ENCODE data around the gene PFN1.
A peak's percentile ranks its signal among the peaks of the same experiment; 100 is the strongest.

PFN1 gene

DNA sequence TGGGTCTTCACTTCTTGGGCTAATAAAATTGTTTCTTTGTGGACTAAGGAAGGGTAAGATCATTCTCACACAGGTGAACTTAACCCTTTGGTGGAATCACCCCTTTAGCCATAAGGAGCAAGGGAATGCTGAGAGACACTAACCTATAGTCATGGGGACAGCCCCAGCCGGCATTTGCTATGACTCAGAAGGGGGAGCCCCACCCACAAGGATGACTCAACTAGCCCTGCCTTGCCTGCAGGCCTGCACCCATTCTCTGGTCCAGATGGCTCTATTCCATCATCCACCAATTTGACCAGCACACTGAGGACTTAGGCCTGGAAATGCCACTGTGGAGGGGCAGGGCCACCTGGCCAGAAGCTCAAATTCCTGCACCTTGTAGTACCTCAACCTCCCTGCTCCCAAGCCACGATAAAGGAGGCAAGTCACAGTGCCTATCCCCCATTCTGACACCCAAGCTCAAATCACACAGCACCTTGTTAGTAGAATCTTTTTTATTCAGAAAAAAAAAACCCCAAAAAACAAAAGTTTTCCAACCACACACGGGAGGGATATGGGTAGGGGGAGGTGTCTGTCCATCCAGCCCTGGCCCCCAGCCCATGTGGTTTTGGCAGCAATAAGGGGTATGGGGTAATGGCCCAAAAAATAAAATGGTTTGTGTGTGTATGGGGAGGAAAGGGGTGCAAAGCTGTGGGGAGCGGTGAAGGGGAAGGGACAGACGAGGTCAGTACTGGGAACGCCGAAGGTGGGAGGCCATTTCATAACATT is 3.0 kb downstream of the PFN1 start:
- peaks cover 81% of the 10 kb centered on the region for H3F3A ChIP-seq (ENCODE audit: insufficient read depth, low read length)
- no peaks in the 10 kb centered on the region for H3K36me3 ChIP-seq (replicated peaks; ENCODE audit: insufficient read depth, low read length)
- H3K9ac ChIP-seq (ENCODE audit: low read length), result no peak overlapping the region; the same call in 1 of the 2 replicates
- H4K20me1 ChIP-seq (ENCODE audit: insufficient read depth, low read length), result peaks cover 28% of the 10 kb centered on the region
- peak overlapping the region; percentile 55; the same call in 1 of the 2 replicates for H3K27ac ChIP-seq (ENCODE audit: low read length)
- H3K9me3 ChIP-seq (replicated peaks; ENCODE audit: insufficient read depth, low read length), result no peaks in the 10 kb centered on the region
- H3K79me2 ChIP-seq (ENCODE audit: low read length), result peaks cover 83% of the 10 kb centered on the region
- H3K9me2 ChIP-seq (replicated peaks; ENCODE audit: insufficient read depth, low read length), result no peaks in the 10 kb centered on the region
- H2AFZ ChIP-seq (ENCODE audit: low read length), result no peak overlapping the region
- H3K27me3 ChIP-seq (replicated peaks; ENCODE audit: insufficient read depth, low read length), result no peaks in the 10 kb centered on the region
- peak; percentile 61 for DNase-seq
- TF ChIP-seq CTCF (IDR thresholded peaks at IDR 0.05; ENCODE audit: low read length), result no peak
- no peak for TF ChIP-seq EZH2 (optimal IDR thresholded peaks at IDR 0.05; ENCODE audit: low read depth, low read length)
- TF ChIP-seq EZH2phosphoT487 (IDR thresholded peaks at IDR 0.05; ENCODE audit: low read length), result no peak
- no peak overlapping the region for H3K4me3 ChIP-seq (ENCODE audit: low read length)
- peak overlapping the region; percentile 95 for H3K4me2 ChIP-seq (ENCODE audit: low read depth, low read length)
- H3K4me1 ChIP-seq (ENCODE audit: low read length), result peaks cover 35% of the 10 kb centered on the region

- H3F3A ChIP-seq (ENCODE audit: insufficient read depth, low read length), result peaks cover 80% of the 10 kb centered on the region
- H4K20me1 ChIP-seq (ENCODE audit: insufficient read depth, low read length), result peaks cover 28% of the 10 kb centered on the region
- H3K27me3 ChIP-seq (replicated peaks; ENCODE audit: insufficient read depth, low read length), result no peaks in the 10 kb centered on the region
- H3K36me3 ChIP-seq (replicated peaks; ENCODE audit: insufficient read depth, low read length), result no peaks in the 10 kb centered on the region
- no peaks in the 10 kb centered on the region for H3K9me3 ChIP-seq (replicated peaks; ENCODE audit: insufficient read depth, low read length)
- peaks cover 35% of the 10 kb centered on the region for H3K4me1 ChIP-seq (ENCODE audit: low read length)
- H3K79me2 ChIP-seq (ENCODE audit: low read length), result peaks cover 81% of the 10 kb centered on the region
- H2AFZ ChIP-seq (ENCODE audit: low read length), result no peak overlapping the region
- no peak overlapping the region for H3K4me3 ChIP-seq (ENCODE audit: low read length)
- peak overlapping the region; percentile 95; the same call in 1 of the 2 replicates for H3K4me2 ChIP-seq (ENCODE audit: low read depth, low read length)
- H3K27ac ChIP-seq (ENCODE audit: low read length), result peak overlapping the region; percentile 55; the same call in 1 of the 2 replicates
- H3K9me2 ChIP-seq (replicated peaks; ENCODE audit: insufficient read depth, low read length), result no peaks in the 10 kb centered on the region
- TF ChIP-seq EZH2 (optimal IDR thresholded peaks at IDR 0.05; ENCODE audit: low read depth, low read length), result no peak
- TF ChIP-seq CTCF (IDR thresholded peaks at IDR 0.05; ENCODE audit: low read length), result no peak
- TF ChIP-seq EZH2phosphoT487 (IDR thresholded peaks at IDR 0.05; ENCODE audit: low read length), result no peak
- DNase-seq, result no peak
- H3K9ac ChIP-seq (ENCODE audit: low read length), result no peak overlapping the region; the same call in 1 of the 2 replicates
These were observed 3.7 kb downstream of the PFN1 start for GRCh38 chr17:4944554-4945175.

GRCh38 chr17:4944163-4944553 is 4.2 kb downstream of the PFN1 start:
- peaks cover 79% of the 10 kb centered on the region for H3F3A ChIP-seq (ENCODE audit: insufficient read depth, low read length)
- peaks cover 86% of the 10 kb centered on the region for H3K79me2 ChIP-seq (ENCODE audit: low read length)
- peak overlapping the region; percentile 95; the same call in 1 of the 2 replicates for H3K4me2 ChIP-seq (ENCODE audit: low read depth, low read length)
- no peak overlapping the region for H2AFZ ChIP-seq (ENCODE audit: low read length)
- peaks cover 35% of the 10 kb centered on the region for H3K4me1 ChIP-seq (ENCODE audit: low read length)
- no peak overlapping the region for H3K9ac ChIP-seq (ENCODE audit: low read length)
- H3K9me2 ChIP-seq (replicated peaks; ENCODE audit: insufficient read depth, low read length), result no peaks in the 10 kb centered on the region
- peaks cover 28% of the 10 kb centered on the region for H4K20me1 ChIP-seq (ENCODE audit: insufficient read depth, low read length)
- peak overlapping the region; percentile 55; the same call in 1 of the 2 replicates for H3K27ac ChIP-seq (ENCODE audit: low read length)
- H3K27me3 ChIP-seq (replicated peaks; ENCODE audit: insufficient read depth, low read length), result no peaks in the 10 kb centered on the region
- H3K4me3 ChIP-seq (ENCODE audit: low read length), result no peak overlapping the region
- no peak for DNase-seq
- H3K9me3 ChIP-seq (replicated peaks; ENCODE audit: insufficient read depth, low read length), result no peaks in the 10 kb centered on the region
- TF ChIP-seq CTCF (IDR thresholded peaks at IDR 0.05; ENCODE audit: low read length), result no peak
- no peak for TF ChIP-seq EZH2phosphoT487 (IDR thresholded peaks at IDR 0.05; ENCODE audit: low read length)
- no peak for TF ChIP-seq EZH2 (optimal IDR thresholded peaks at IDR 0.05; ENCODE audit: low read depth, low read length)
- no peaks in the 10 kb centered on the region for H3K36me3 ChIP-seq (replicated peaks; ENCODE audit: insufficient read depth, low read length)

All from MM.1S (cell line).